Peyer's patch (tissue), 4 donors: Measurements from ENCODE around the gene RMDN2.

Source experiments
- POLR2A ChIP-seq, 2 donors: fragments of 450-650 bp; IDR thresholded peaks; one replicate each; pipeline ENCODE4 v1.5.1; 2017; ENCODE audit warnings: antibody characterized with exemption in 2 of 2, mild to moderate bottlenecking in 2 of 2, moderate library complexity in 2 of 2
- TF ChIP-seq, protein P1 (sequence below), 6 experiments: fragments of 450-650 bp in 4 of 6; fragments of 200-600 bp in 2 of 6; sonication (generic) in 1 of 6; IDR thresholded peaks; one replicate each; pipeline ENCODE4 v1.5.1; 2017 to 2019; ENCODE audit warnings: antibody characterized with exemption in 6 of 6, mild to moderate bottlenecking in 3 of 6, moderate library complexity in 1 of 6

DNA sequence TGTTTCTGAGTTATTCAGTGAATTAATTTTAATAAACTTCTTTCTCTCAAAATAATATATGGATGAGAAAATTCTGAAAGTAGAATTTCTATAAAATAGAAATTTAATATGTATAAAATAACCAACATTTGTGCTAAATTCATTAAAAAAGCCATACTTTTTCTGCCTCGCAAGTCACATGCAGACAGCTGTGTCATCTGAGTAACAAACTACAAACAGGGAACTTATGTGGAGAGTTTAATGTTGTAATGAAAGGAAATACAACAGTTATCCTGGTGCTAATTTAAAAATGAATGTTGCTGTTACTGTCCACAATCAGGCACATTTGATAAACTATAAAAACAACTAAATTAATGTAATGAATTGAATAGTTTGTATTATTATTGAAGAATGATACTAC is 22.2 kb downstream of the RMDN2 start:
- TF ChIP-seq, protein P1, sequence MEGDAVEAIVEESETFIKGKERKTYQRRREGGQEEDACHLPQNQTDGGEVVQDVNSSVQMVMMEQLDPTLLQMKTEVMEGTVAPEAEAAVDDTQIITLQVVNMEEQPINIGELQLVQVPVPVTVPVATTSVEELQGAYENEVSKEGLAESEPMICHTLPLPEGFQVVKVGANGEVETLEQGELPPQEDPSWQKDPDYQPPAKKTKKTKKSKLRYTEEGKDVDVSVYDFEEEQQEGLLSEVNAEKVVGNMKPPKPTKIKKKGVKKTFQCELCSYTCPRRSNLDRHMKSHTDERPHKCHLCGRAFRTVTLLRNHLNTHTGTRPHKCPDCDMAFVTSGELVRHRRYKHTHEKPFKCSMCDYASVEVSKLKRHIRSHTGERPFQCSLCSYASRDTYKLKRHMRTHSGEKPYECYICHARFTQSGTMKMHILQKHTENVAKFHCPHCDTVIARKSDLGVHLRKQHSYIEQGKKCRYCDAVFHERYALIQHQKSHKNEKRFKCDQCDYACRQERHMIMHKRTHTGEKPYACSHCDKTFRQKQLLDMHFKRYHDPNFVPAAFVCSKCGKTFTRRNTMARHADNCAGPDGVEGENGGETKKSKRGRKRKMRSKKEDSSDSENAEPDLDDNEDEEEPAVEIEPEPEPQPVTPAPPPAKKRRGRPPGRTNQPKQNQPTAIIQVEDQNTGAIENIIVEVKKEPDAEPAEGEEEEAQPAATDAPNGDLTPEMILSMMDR (IDR thresholded peaks at IDR 0.05): no peak
- no peak for TF ChIP-seq POLR2A (IDR thresholded peaks at IDR 0.05)
